Loucy (cell line): Measurements from ENCODE around the gene MITD1.

ENCODE experiments used
- H2AFZ ChIP-seq: fragments of 200-600 bp; sonication (generic); 2 replicates; pipeline ENCODE4 v1.6.0; 2016; ENCODE audit warnings: antibody characterized with exemption, mild to moderate bottlenecking, low read length, moderate library complexity
- H3F3A ChIP-seq: fragments of 200-600 bp; 2 replicates; pipeline ENCODE4 v1.6.0; 2016; ENCODE audit warnings: antibody characterized with exemption, low read depth, mild to moderate bottlenecking
- H3K27me3 ChIP-seq: fragments of 200-600 bp; sonication (generic); 2 replicates; pipeline ENCODE4 v1.6.1; 2014; ENCODE audit warnings: low read length, mild to moderate bottlenecking; ENCODE audit not compliant: insufficient read depth, poor library complexity, severe bottlenecking
- H3K36me3 ChIP-seq: fragments of 200-600 bp; sonication (generic); 2 replicates; pipeline ENCODE4 v1.6.1; 2016; ENCODE audit warnings: low read length; ENCODE audit not compliant: insufficient read depth
- H3K4me1 ChIP-seq: fragments of 200-600 bp; sonication (generic); 2 replicates; pipeline ENCODE4 v1.5.1; 2014; ENCODE audit warnings: low read length, mild to moderate bottlenecking; ENCODE audit not compliant: insufficient read depth, poor library complexity, severe bottlenecking
- H3K4me2 ChIP-seq: fragments of 200-600 bp; sonication (generic); 2 replicates; pipeline ENCODE4 v1.6.0; 2014; ENCODE audit warnings: antibody characterized with exemption, low read length, low read depth, mild to moderate bottlenecking; ENCODE audit not compliant: poor library complexity, severe bottlenecking
- H3K4me3 ChIP-seq: fragments of 200-600 bp; sonication (generic); 2 replicates; pipeline ENCODE4 v1.5.1; 2014; ENCODE audit warnings: low read length, mild to moderate bottlenecking, mixed read lengths; ENCODE audit not compliant: poor library complexity, severe bottlenecking
- H3K79me2 ChIP-seq: fragments of 200-600 bp; sonication (generic); 2 replicates; pipeline ENCODE4 v1.6.1; 2014; ENCODE audit warnings: low read length; ENCODE audit not compliant: insufficient read depth
- H3K9ac ChIP-seq: fragments of 200-600 bp; sonication (generic); 2 replicates; pipeline ENCODE4 v1.6.0; 2014; ENCODE audit warnings: mild to moderate bottlenecking, low read depth, low read length, moderate library complexity; ENCODE audit not compliant: poor library complexity, severe bottlenecking
- H3K9me2 ChIP-seq: fragments of 200-600 bp; sonication (generic); replicated peaks from 2 replicates; pipeline ENCODE4 v1.6.1; 2016; ENCODE audit warnings: low read depth, low read length, mixed read lengths
- H3K9me3 ChIP-seq: fragments of 200-600 bp; sonication (generic); 2 replicates; pipeline ENCODE4 v1.6.1; 2014; ENCODE audit warnings: mild to moderate bottlenecking, antibody characterized with exemption, low read length, low read depth; ENCODE audit not compliant: insufficient read depth
- H4K20me1 ChIP-seq: fragments of 200-600 bp; sonication (generic); 2 replicates; pipeline ENCODE4 v1.6.0; 2014; ENCODE audit warnings: antibody characterized with exemption, low read length, mild to moderate bottlenecking; ENCODE audit not compliant: insufficient read depth, poor library complexity, severe bottlenecking
- CTCF ChIP-seq: fragments of 200-600 bp; sonication (generic); conservative IDR thresholded peaks from 2 replicates; pipeline ENCODE4 v1.5.1; 2014; ENCODE audit warnings: mild to moderate bottlenecking, antibody characterized with exemption, low read length
- EZH2phosphoT487 ChIP-seq: fragments of 200-600 bp; IDR thresholded peaks from 2 replicates; pipeline ENCODE4 v1.6.1; 2018; ENCODE audit warnings: antibody characterized with exemption, mild to moderate bottlenecking, moderate library complexity, borderline replicate concordance

The MITD1 gene

GRCh38 chr2:99156891-99157290, 24.0 kb downstream of the MITD1 start:
- Histone ChIP-seq H3K4me2 (peak overlapping the region; percentile 87), H3K27me3 (no peaks in the 10 kb centered on the region), H3K36me3 (no peaks in the 10 kb centered on the region), H3F3A (no peaks in the 10 kb centered on the region; the same call in 1 of the 2 replicates), H3K9ac (no peak overlapping the region), H3K9me2 (no peaks in the 10 kb centered on the region), H3K4me1 (peaks cover 51% of the 10 kb centered on the region), H4K20me1 (no peaks in the 10 kb centered on the region), H2AFZ (no peak overlapping the region), H3K9me3 (no peaks in the 10 kb centered on the region), H3K4me3 (peak overlapping the region; percentile 29), H3K79me2 (peaks cover 21% of the 10 kb centered on the region)
- TF ChIP-seq CTCF: no peak
- no peak for TF ChIP-seq EZH2phosphoT487

- no peak for TF ChIP-seq EZH2phosphoT487
- peak; percentile 19; the same call in 1 of the 2 replicates for TF ChIP-seq CTCF
- H4K20me1 ChIP-seq: no peaks in the 10 kb centered on the region
- peaks cover 52% of the 10 kb centered on the region for H3K4me1 ChIP-seq
- H3K36me3 ChIP-seq: no peaks in the 10 kb centered on the region
- peak within 1 kb of the TSS; percentile 90 for H3K9ac ChIP-seq
- H3F3A ChIP-seq: no peaks in the 10 kb centered on the region; the same call in 1 of the 2 replicates
- no peaks in the 10 kb centered on the region for H3K27me3 ChIP-seq
- no peaks in the 10 kb centered on the region for H3K9me2 ChIP-seq
- H3K4me2 ChIP-seq: peak within 1 kb of the TSS; percentile 87
- H3K79me2 ChIP-seq: peaks cover 21% of the 10 kb centered on the region
- peak within 1 kb of the TSS; percentile 92 for H3K4me3 ChIP-seq
- no peaks in the 10 kb centered on the region for H3K9me3 ChIP-seq
- peak within 1 kb of the TSS; percentile 91 for H2AFZ ChIP-seq
Observed at GRCh38 chr2:99154643-99155536, 26.0 kb downstream of the MITD1 start, which contains the start of the genes LIPT1 and TSGA10. Gene LIPT1 (plus strand): TSS chr2:99154967. CDS start chr2:99161958, 6,991 bp downstream. Gene TSGA10 (minus strand): TSS chr2:99154942. CDS start chr2:99109439, 45,503 bp downstream.

DNA sequence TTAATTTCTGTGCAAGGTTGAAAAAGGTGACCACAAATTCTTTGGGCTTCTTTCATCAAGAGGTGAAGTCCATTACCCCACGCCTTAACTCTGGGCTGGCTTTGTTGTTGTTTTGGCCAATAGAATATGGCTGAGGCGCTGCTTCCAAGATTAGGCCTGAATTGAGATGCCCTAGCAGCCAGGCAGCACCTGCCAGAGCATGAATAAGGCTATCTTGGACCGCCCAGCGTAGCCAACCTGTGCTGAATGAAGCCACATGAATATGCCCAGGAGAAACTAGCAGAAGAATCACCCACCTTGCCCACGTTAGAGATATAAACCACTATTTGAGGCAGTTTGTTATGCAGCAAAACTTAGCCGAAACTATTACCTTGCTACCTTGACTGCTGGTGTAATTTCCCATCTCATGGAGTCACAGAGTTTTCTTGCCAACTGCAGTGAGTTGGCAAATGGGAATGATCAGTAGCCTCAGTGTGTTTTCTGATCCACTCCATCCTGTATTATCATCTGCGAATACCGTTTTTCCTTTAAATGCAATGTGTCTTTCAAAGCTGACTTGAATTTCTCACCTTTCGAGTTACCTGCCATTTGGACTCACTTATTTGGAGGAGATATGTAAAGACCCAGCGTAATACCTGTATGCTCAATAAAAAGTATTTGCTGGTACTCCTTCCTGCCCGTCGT, 26.8 kb downstream of the MITD1 start:
- H3K4me3 ChIP-seq: peak overlapping the region; percentile 92
- H3K4me2 ChIP-seq: peak overlapping the region; percentile 87
- H3K9me3 ChIP-seq: no peaks in the 10 kb centered on the region
- peaks cover 21% of the 10 kb centered on the region for H3K79me2 ChIP-seq
- H3K9me2 ChIP-seq: no peaks in the 10 kb centered on the region
- no peak for TF ChIP-seq CTCF
- TF ChIP-seq EZH2phosphoT487: no peak
- H2AFZ ChIP-seq: peak overlapping the region; percentile 91
- peak overlapping the region; percentile 90 for H3K9ac ChIP-seq
- H3K36me3 ChIP-seq: no peaks in the 10 kb centered on the region
- peaks cover 52% of the 10 kb centered on the region for H3K4me1 ChIP-seq
- no peaks in the 10 kb centered on the region for H4K20me1 ChIP-seq
- no peaks in the 10 kb centered on the region; the same call in 1 of the 2 replicates for H3F3A ChIP-seq
- no peaks in the 10 kb centered on the region for H3K27me3 ChIP-seq
